Keratinocyte (primary cell): ENCODE measurements around the gene FUOM.

Experiments used
- CTCF ChIP-seq, 3 experiments: IDR thresholded peaks in 1 of 3; conservative IDR thresholded peaks in 1 of 3; optimal IDR thresholded peaks in 1 of 3; 2 replicates in 2 of 3; 3 replicates in 1 of 3; pipeline versions ENCODE3 to v1.5.1; 2011; ENCODE audit warnings: low read length in 3 of 3, mild to moderate bottlenecking in 3 of 3, moderate library complexity in 2 of 3, control low read depth in 1 of 3, inconsistent platforms in 1 of 3; ENCODE audit not compliant: insufficient read depth in 2 of 3; ENCODE audit errors: extremely low read depth in 1 of 3
- EZH2 ChIP-seq: IDR thresholded peaks from one replicate; pipeline ENCODE4 v1.6.1; 2012; ENCODE audit warnings: inconsistent platforms, mild to moderate bottlenecking, low read length, moderate library complexity

- TF ChIP-seq CTCF (optimal IDR thresholded peaks at IDR 0.05 in 1 of 3, IDR thresholded peaks at IDR 0.05 in 1 of 3, conservative IDR thresholded peaks at IDR 0.05 in 1 of 3; ENCODE audit: extremely low read depth in 1 of 3, insufficient read depth in 2 of 3, low read length in 3 of 3) (no peak), EZH2 (no peak)
These were observed 14.3 kb downstream of the FUOM start for GRCh38 chr10:133343558-133343957.
